Measurements from ENCODE around the gene ZC3H8. TPM values are rescaled to one million over a fixed set of nuclear protein-coding genes. Genes with fewer than 3 reads are reported as not detected.

ZC3H8 gene
- total RNA-seq, 3 donors from 2014 or later, result 17.0 to 38.3 (median 17.0) TPM

DNA sequence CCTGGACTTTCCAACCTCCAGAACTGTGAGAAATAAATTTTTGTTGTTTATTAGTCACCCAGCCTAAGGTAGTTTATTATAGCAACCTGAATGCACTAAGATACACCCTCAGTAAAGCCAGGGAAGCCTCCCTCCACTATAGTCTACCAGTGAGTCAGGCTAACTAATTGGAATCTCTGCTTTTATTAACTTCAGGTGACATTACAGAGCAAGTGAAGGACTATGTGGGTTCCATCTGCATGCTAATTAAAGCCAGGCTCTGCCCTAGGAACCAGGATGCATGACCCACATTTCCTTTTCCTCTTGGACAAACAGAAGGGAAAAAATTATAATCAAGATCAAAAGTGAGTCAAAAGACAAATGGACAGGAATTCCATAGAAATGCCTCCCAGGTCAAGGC is 56.1 kb downstream of the ZC3H8 start:
- DNase-seq (ENCODE audit: low spot score in 2 of 2), result no peak
- no peak overlapping the region for H3K27ac ChIP-seq
- TF ChIP-seq, protein P1, sequence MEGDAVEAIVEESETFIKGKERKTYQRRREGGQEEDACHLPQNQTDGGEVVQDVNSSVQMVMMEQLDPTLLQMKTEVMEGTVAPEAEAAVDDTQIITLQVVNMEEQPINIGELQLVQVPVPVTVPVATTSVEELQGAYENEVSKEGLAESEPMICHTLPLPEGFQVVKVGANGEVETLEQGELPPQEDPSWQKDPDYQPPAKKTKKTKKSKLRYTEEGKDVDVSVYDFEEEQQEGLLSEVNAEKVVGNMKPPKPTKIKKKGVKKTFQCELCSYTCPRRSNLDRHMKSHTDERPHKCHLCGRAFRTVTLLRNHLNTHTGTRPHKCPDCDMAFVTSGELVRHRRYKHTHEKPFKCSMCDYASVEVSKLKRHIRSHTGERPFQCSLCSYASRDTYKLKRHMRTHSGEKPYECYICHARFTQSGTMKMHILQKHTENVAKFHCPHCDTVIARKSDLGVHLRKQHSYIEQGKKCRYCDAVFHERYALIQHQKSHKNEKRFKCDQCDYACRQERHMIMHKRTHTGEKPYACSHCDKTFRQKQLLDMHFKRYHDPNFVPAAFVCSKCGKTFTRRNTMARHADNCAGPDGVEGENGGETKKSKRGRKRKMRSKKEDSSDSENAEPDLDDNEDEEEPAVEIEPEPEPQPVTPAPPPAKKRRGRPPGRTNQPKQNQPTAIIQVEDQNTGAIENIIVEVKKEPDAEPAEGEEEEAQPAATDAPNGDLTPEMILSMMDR (IDR thresholded peaks at IDR 0.05), result no peak
- TF ChIP-seq POLR2AphosphoS5 (IDR thresholded peaks at IDR 0.05) (no peak), POLR2A (IDR thresholded peaks at IDR 0.05) (no peak)
- no peaks in the 10 kb centered on the region for H3K27me3 ChIP-seq
- no peaks in the 10 kb centered on the region for H3K36me3 ChIP-seq
- peaks cover 8 to 10% of the 10 kb centered on the region in 2 donors for H3K9me3 ChIP-seq
- intact Hi-C loops (cut with DNase I; ENCODE audit: low total_unique reads), result no loop called here
- H3K4me3 ChIP-seq, result no peak overlapping the region
- H3K4me1 ChIP-seq, result no peaks in the 10 kb centered on the region

DNA sequence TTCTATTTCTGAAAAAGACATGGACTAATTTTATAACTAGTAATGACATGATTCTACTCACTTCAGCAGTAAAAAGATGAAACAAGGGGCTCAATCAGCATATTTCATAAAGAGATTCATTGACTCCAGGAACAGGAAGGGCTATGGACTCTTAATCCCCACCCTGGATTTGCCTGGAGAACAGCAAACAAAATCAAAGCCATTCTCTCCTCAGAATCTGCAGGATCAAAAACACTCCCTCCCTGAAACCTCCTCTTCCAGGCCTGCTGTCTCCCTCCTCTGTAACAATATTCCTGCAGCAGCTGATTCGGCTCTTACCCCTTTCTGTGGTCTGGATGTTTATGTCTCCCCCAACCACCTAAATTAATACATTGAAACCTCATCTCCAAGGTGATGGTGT is 57.0 kb downstream of the ZC3H8 start:
- no peak for TF ChIP-seq POLR2AphosphoS5 (IDR thresholded peaks at IDR 0.05)
- TF ChIP-seq, protein P1 (IDR thresholded peaks at IDR 0.05), result no peak
- TF ChIP-seq POLR2A (IDR thresholded peaks at IDR 0.05), result no peak

DNA sequence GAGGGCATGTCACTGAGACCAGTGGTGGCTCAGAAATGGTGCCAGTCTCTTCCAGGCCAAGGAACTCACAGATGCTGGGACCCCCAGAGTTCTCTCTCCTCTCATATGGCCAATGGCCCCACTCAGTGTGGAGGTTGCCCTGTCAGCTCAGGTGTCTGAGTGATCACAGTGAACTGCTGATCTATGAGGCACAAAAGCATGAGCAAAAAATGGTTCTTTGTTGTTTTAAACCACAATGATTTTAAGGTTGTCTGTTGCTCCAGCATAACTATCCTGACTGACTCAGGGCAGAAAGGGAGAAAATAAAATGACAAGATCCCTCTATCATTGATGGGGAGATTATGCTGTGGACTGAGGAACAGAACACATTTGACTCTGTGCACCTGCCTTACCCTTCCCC is 58.9 kb downstream of the ZC3H8 start:
- DNase-seq (ENCODE audit: low spot score in 2 of 2), result no peak
- Histone ChIP-seq H3K27me3 (no peaks in the 10 kb centered on the region), H3K27ac (no peak overlapping the region)

More for the DNA sequence above, 57.0 kb downstream of the ZC3H8 start:
- Histone ChIP-seq H3K9me3 (peaks cover 0 to under 1% of the 10 kb centered on the region in 2 donors), H3K4me1 (no peaks in the 10 kb centered on the region), H3K27ac (no peak overlapping the region), H3K27me3 (no peaks in the 10 kb centered on the region), H3K36me3 (no peaks in the 10 kb centered on the region), H3K4me3 (no peak overlapping the region)
- no peak for DNase-seq (ENCODE audit: low spot score in 2 of 2)
- intact Hi-C loops (cut with DNase I; ENCODE audit: low total_unique reads), result loop anchor here (2.0 kb wide), 1 partner anchor 65 kb away; no protein-coding TSS in a partner anchor

DNA sequence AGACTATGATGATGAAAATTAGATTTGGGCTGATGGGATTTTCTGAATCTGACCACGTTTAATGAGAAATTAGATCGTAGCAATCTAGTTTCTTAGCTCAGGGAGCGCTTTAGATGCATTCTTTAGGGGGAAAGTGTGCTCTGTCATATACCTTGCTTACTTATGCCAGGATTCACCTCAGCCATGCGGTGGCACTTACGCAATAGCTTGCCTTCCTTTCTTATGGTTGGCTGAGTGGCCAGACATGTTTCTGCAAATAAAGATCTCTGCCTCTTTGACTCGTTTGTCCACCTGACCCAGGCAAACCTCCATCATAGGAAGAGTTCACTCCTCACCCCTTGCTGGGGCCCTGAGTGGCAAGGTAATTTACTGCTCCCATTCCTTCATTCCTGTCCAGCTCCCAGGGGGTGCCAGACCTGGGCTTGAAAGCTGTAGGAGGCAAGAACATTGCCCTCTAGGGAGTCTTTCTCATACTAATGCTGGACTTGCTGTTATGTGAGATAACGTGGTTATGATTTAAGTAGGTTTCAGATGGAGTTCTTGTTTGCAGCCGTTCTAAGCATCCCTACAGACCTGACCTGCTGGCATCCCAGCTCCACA is 59.6 kb downstream of the ZC3H8 start:
- H3K4me3 ChIP-seq, result no peak overlapping the region
- TF ChIP-seq, protein P1 (IDR thresholded peaks at IDR 0.05), result no peak
- no peak for TF ChIP-seq POLR2AphosphoS5 (IDR thresholded peaks at IDR 0.05)
- no peak for TF ChIP-seq POLR2A (IDR thresholded peaks at IDR 0.05)
- no peak overlapping the region for H3K27ac ChIP-seq
- H3K9me3 ChIP-seq, result no peaks in the 10 kb centered on the region
- H3K27me3 ChIP-seq, result no peaks in the 10 kb centered on the region
- H3K36me3 ChIP-seq, result no peaks in the 10 kb centered on the region
- no peaks in the 10 kb centered on the region for H3K4me1 ChIP-seq
- no peak for DNase-seq (ENCODE audit: low spot score in 2 of 2)
- intact Hi-C loops (cut with DNase I; ENCODE audit: low total_unique reads), result no loop called here

More for the DNA sequence above, 58.9 kb downstream of the ZC3H8 start:
- intact Hi-C loops (cut with DNase I; ENCODE audit: low total_unique reads), result loop anchor here (2.0 kb wide), 1 partner anchor 63 kb away; no protein-coding TSS in a partner anchor
- no peak for TF ChIP-seq POLR2A (IDR thresholded peaks at IDR 0.05)
- TF ChIP-seq POLR2AphosphoS5 (IDR thresholded peaks at IDR 0.05), result no peak
- TF ChIP-seq, protein P1 (IDR thresholded peaks at IDR 0.05), result no peak
- Histone ChIP-seq H3K36me3 (no peaks in the 10 kb centered on the region), H3K4me3 (no peak overlapping the region), H3K9me3 (no peaks in the 10 kb centered on the region), H3K4me1 (no peaks in the 10 kb centered on the region)

DNA sequence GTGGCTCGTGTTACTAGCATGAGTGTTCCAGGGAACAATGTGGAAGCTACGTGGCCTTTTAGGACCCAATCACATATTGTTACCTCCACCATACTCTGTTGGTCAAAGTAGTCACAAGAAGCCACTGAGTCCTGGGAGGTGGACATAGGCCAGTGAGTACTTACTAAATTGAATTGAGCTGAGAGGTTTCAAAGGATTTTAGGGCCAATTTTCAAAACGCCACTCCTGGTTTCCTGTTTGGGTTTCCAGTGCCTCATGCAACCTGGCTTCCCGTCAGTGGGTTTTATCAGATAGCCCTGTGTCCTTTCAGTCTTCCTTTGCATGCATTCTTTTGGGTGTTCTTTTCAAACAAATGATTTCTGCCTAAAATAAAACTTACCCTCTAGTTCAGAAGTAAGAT is 60.4 kb downstream of the ZC3H8 start:
- DNase-seq (ENCODE audit: low spot score in 2 of 2), result no peak
- Histone ChIP-seq H3K27me3 (no peaks in the 10 kb centered on the region), H3K36me3 (no peaks in the 10 kb centered on the region), H3K4me3 (no peak overlapping the region), H3K27ac (no peak overlapping the region), H3K9me3 (no peaks in the 10 kb centered on the region), H3K4me1 (no peaks in the 10 kb centered on the region)
- TF ChIP-seq, protein P1 (IDR thresholded peaks at IDR 0.05), result no peak
- intact Hi-C loops (cut with DNase I; ENCODE audit: low total_unique reads), result no loop called here

All from breast epithelium (tissue), 4 donors.